NCI-H1092 (cell line): ENCODE measurements around the gene OTOS.

Experiments
- DNase-seq: peaks from one replicate; lab custom pipeline; 2025; lab: John Stamatoyannopoulos, UW

The OTOS gene

DNA sequence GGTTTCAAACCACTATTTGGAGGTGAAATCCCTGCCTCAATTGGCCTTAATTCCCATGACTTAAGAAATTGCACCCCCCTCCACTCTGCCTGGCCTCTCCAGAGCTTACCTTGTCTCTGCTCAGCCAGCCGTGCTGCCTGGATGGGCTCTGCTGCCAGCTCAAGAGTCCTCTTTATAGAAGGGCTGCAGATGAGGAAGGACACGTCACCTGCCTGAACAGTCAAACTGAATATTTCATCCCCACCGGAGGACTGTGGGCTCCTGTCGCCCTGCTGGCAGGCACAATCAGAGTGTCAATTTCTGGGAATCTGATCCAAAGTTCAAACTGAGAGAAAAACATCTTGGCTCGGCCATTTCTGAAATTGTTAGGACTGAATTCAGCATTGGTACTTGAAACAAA lies at the start of gene OTOS:
Gene OTOS (minus strand): TSS at position 148 of the 400 bp plus-strand sequence. CDS start 332 bp downstream, outside the sequence.
- peak; percentile 25 for DNase-seq

DNA sequence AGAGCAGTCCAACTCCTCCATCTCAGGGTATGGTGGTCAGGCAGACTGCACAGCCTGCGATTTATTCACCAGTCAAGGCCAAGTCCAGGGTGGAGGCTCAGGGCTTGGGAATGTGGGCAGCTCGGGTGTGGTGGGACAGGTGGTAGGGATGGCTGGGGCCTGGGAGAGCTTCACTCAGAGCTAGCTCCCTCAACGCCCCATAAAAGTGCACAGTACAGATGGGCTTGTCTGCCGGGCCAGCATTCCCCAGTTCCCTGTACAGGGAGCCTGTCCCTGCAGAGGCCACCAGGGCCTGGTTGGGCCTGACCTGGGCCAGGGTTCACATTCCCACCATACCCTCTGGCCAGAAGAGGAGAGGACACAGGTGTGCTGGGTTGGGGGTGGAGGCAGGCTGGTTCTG lies 49.2 kb upstream of the OTOS start:
- DNase-seq = no peak

- no peak for DNase-seq
Measured at GRCh38 chr2:240187989-240188590, 47.6 kb upstream of the OTOS start.

DNA sequence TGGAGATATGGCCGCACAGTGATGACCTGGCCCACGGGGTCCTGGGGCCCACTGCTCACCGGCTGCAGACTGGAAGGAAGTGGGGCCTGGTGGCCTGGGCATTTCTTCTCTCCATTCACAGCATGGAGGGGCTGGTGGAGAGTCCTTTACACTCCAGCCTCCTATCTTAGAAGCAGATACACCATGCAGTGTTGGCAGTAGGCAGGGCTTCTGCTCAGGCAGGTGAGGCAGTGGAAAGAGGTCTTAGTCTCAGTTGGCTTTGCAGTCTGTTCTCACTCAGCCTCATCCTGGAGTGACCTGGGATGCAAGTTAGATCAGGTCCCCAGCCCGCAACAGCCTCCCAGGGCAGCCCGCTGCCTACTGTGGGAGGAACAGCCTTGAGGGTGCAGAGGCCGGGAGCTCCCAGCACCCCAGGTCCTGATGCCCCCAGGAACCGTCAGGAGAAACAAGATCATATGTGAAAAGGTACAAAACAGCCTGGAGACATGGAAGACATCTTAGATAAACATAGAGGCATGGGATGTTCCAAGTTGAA lies 45.8 kb upstream of the OTOS start:
- DNase-seq = no peak

DNA sequence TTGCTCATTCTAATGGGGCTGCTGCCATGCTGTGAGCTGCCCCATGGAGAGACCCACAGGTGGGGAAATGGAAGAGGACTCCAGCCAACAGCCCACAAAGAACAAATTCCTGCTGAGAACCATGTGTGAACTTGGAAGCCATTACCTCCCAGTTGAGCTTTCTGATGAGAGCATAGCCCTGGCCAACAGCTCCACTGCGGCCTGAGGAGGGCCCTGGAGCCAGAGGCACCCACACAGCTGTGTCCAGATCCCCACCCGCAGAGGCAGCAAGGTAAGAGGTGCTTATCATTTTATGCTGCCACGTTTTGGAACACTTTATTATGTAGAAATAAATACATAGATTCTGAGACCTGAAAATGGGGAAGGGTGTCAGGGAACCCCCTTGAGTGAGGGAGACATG lies 44.2 kb upstream of the OTOS start:
- no peak for DNase-seq

- DNase-seq = no peak
Measured at GRCh38 chr2:240183875-240184590, 43.6 kb upstream of the OTOS start.

DNA sequence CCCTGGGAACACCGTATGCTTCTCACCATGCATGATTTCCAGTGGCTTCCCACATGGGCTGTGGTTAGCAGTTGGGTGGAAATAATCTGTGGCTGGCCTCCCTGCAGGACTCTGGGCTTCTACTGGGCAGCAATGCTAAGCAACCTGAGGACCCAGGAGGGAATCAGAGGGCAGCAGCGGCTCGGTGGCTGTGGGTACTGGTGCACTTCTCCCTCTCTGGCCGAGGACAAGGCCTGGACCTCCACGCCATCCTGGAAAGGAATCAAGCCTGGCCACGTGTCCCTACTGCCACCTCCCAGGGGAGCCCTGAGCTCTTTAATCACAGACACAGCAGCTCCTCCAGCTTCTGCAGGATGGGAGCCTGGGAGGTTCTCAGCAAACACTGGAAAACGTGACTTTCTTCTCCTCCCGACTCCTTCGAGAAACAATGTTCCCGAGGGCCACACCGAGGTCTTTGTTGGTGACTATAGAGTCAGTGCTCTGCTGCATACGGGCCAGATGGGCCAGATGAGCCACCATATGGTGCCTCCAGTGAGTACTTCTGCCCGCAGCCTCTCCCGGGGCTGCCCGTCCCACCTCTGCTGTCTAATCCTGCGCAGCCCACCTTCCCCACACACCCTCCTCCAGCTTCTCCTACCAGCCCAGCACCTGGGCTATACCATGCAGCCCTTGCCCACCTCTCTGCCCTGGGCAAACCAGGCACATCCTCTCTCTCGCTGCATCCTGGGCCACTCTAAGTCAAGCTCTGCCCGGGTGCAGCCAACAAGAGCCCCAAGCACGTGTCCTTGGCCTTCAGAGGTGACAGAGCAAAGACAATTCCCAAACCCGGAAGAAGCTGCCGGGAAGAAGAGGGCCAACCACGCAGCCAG lies 42.8 kb upstream of the OTOS start:
- DNase-seq = no peak

DNA sequence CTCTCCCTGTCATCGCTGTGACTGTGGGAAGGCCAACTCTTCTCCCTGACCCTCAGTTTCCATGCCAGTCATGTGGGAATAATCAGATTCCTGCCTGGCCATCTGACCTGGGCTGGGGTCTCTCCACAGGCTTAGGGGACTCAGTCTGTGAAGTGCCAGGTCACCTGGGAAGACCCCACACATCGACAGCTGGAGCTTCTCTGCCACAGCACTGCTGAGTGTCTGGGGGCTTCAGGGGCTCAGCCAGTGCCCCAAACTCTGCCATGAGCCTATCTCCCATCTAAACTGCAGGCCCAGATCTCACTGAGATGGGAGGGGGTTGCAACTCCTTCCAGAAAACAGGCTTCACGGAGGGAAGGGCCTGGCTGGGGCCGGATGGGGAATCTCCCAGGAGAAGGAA lies 42.0 kb upstream of the OTOS start:
- no peak for DNase-seq

DNA sequence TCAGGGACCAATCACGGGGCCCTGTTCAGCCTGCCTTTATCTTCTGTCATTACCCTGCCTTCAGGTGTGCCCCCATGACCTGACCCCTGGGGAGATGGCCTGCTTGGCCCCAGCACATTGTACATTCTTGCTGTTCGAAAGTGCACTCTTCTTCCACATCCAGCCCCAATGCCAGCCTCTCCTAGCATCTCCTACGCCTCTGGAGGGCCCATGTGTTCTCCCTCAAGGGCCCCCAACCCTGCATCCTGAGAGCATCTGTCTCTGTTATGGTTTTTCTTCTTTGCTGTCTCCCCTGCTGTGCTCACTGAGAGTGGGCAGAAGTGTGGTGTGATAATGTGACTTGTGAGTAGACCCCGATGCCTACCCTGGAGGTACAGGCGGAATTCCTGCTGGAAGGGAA lies 41.5 kb upstream of the OTOS start:
- no peak for DNase-seq

- no peak for DNase-seq
Measured at GRCh38 chr2:240179941-240180666, 39.6 kb upstream of the OTOS start.

GRCh38 chr2:240179186-240179815 lies 38.8 kb upstream of the OTOS start:
- no peak for DNase-seq

GRCh38 chr2:240178564-240178963 lies 38.1 kb upstream of the OTOS start:
- DNase-seq = no peak

- DNase-seq = no peak
Measured at GRCh38 chr2:240174496-240174895, 34.0 kb upstream of the OTOS start.

GRCh38 chr2:240172071-240172895 lies 31.8 kb upstream of the OTOS start:
- no peak for DNase-seq

DNA sequence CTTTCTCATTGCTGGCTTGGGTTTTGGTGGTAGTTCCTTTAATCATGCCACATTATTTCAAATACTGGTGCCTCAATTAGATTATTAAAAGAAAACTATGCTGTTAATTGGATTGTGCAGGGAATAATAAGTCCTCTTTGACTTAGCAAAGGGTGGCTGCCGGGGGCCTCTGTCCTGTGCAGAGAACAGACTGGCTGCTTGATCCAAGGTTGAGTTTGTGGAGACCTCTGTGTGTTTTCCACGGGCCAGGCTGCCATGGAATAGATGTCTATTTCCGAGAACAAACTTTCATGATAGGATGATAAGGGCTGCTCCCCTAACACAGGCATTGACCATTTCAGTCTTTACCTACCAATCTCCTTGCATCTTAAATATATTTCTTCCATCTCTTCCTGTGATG lies 30.4 kb upstream of the OTOS start:
- DNase-seq = no peak

DNA sequence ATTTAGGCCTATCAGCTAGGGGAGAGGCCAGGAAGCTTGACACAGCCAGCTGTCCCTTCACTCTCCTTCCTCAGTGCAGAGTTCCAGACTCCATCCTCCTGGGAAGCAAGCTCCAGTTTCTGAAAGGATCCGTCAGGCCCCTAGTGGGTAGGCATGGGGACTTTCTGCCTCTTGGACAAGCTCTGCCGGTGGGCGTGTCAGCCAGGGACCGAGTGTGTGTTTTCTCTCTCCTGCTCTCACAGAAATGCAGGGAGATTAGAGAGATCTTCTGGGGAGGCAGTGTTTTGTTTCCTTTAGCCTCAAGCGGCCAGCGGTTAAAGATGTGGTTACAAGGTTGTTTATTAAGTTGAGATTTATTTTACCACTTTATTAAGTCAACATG lies 29.9 kb upstream of the OTOS start:
- no peak for DNase-seq

- DNase-seq = no peak
Measured at GRCh38 chr2:240169486-240170353, 29.3 kb upstream of the OTOS start.

DNA sequence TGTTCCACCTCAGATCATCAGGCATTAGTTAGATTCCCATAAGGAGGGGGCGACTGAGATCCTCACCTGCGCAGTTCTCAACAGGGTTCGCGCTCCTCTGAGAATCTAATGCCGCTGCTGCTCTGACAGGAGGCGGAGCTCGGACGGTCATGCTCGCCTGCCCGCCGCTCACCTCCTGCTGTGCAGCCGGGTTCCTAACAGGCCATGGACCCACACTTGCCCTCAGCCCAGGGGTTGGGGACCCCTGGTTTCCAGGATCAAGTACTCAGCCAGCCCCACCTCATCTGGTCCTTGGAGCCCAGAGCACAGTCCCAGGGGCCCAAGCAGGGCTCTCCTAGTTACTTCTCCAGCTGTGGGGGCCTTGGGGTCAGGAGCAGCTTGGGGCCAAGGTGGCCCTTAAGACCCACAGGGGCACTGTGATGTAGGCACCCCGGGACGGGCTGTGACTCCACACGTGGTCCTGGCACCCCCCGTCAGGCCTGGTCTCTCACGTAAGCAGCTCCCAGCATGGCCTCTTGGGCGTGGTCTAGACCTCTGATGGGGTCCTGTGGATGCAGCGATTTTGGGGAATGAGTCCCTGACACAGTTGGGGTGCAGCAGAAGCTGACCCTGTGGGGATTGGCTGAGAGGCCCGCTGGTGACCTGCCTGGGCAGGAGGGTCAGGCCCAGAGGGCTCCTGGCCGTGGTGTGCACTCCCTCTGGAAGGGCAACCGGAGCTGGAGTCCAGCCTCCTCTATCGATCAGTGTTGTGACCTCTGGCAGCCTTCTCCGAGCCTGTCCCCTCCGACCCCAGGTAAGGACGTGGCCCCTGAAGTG lies 28.3 kb upstream of the OTOS start:
- no peak for DNase-seq

DNA sequence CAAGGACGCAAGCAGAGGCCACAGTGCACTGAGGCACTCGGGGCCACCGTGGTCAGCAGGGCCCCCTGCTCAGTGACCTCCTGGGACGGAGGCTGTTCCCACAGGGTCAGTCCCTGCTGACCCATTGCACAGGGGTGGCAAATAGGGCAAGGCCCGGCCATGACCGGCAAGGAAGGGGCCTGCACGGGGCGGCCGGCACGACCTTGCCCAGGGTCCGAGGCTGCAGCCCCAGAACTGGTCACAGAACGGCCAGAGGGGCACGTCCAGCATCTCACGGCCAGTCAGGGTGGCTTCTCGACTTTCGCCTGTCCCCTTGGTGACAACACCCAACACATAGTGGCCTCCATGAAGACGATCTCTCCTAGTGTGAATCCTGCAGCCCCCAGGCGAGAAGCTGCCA lies 27.6 kb upstream of the OTOS start:
- no peak for DNase-seq
